Activated CD4-positive, alpha-beta T cell treated with anti-CD3 and anti-CD28 coated beads, Interleukin-2, amount 10 ng/mL, durations not matched to agents 24 days and 14 days (primary cell): Measurements from ENCODE around the gene E2F8. TPM values are rescaled to one million over a fixed set of nuclear protein-coding genes. Genes with fewer than 3 reads are reported as not detected.

Experiments
- DNase-seq: peaks from one replicate; pipeline ENCODE4 v3.0.0; 2022
- H3K27ac Mint-ChIP-seq: one replicate; pipeline ENCODE4 v1.8.0; 2022; ENCODE audit warnings: mild to moderate bottlenecking, mixed read lengths
- H3K27me3 Mint-ChIP-seq: one replicate; pipeline ENCODE4 v1.8.0; 2022; ENCODE audit warnings: mixed read lengths
- H3K36me3 Mint-ChIP-seq: one replicate; pipeline ENCODE4 v1.8.0; 2022; ENCODE audit warnings: low read depth, mild to moderate bottlenecking, mixed read lengths
- H3K4me1 Mint-ChIP-seq: one replicate; pipeline ENCODE4 v1.8.0; 2021; ENCODE audit warnings: mixed read lengths
- H3K4me3 Mint-ChIP-seq: one replicate; pipeline ENCODE4 v1.8.0; 2022; ENCODE audit warnings: mild to moderate bottlenecking, moderate library complexity, mixed read lengths
- H3K9me3 Mint-ChIP-seq: one replicate; pipeline ENCODE4 v1.8.0; 2021; ENCODE audit warnings: mixed read lengths
- intact Hi-C: fragments of 100-400 bp; cut with micrococcal nuclease; formaldehyde crosslinking; loops from one replicate; pipeline ENCODE4 v1.15.1; 2023
- total RNA-seq: library from RNA; stranded (reverse); gene quantifications from 2 replicates; pipeline ENCODE4 v1.2.3, GENCODE V29; 2022

The E2F8 gene
- total RNA-seq, 1 donor from 2014 or later, result 29.0 TPM

DNA sequence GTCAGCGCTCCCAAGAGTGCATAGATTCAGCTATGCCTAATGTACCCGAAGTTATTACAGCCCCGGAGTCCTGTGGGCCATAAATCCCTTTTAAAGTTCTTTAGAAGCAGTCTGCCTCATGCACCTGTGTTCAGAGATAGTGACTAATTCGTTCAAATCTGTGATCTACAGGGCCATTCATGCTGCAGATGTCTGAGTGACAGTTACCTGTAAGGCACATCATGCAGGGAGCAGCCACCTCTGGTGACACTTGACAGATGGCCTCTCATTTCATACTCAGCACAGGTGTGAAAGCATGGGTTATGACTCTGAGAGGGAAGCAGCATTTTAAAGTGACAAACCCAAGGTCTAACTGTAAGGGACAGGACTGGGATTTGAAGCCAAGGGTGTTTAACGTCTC lies 2.4 kb upstream of the E2F8 start:
- no peak overlapping the region for H3K4me3 Mint-ChIP-seq
- H3K36me3 Mint-ChIP-seq, result peaks cover 15% of the 10 kb centered on the region
- peaks cover 24% of the 10 kb centered on the region for H3K27me3 Mint-ChIP-seq
- peaks cover 4% of the 10 kb centered on the region for H3K9me3 Mint-ChIP-seq
- H3K27ac Mint-ChIP-seq, result no peak overlapping the region
- H3K4me1 Mint-ChIP-seq, result peaks cover 30% of the 10 kb centered on the region
- DNase-seq, result peak; percentile 62
- intact Hi-C loops, result loop anchor here (5.0 to 10.0 kb wide), 3 partner anchors 166 to 848 kb away; partner anchors contain the start of gene LDHA

GRCh38 chr11:19242179-19242932 lies 1.6 kb upstream of the E2F8 start:
- Mint-ChIP-seq H3K9me3 (no peaks in the 10 kb centered on the region), H3K27ac (peak overlapping the region; percentile 75), H3K36me3 (peaks cover 18% of the 10 kb centered on the region), H3K4me3 (peak overlapping the region; percentile 88), H3K4me1 (peaks cover 30% of the 10 kb centered on the region), H3K27me3 (peaks cover 21% of the 10 kb centered on the region)
- peak; percentile 74 for DNase-seq
- intact Hi-C loops, result loop anchor here (5.0 to 10.0 kb wide), 3 partner anchors 165 to 848 kb away; partner anchors contain the start of gene LDHA

GRCh38 chr11:19241260-19242178 lies 774 bp upstream of the E2F8 start:
- peak; percentile 88 for DNase-seq
- Mint-ChIP-seq H3K9me3 (no peaks in the 10 kb centered on the region), H3K27me3 (peaks cover 15% of the 10 kb centered on the region), H3K4me1 (peaks cover 30% of the 10 kb centered on the region), H3K36me3 (peaks cover 23% of the 10 kb centered on the region), H3K4me3 (peak overlapping the region; percentile 96), H3K27ac (peak overlapping the region; percentile 75)
- intact Hi-C loops, result loop anchor here (2.0 to 10.0 kb wide), 6 partner anchors 125 to 1229 kb away; partner anchors contain the start of genes LDHA, NAV2, SERGEF and ZDHHC13

- H3K27ac Mint-ChIP-seq, result peak overlapping the region; percentile 60
- H3K36me3 Mint-ChIP-seq, result peaks cover 42% of the 10 kb centered on the region
- intact Hi-C loops, result no loop called here
Observed at GRCh38 chr11:19239039-19239438, 1.7 kb downstream of the E2F8 start.

DNA sequence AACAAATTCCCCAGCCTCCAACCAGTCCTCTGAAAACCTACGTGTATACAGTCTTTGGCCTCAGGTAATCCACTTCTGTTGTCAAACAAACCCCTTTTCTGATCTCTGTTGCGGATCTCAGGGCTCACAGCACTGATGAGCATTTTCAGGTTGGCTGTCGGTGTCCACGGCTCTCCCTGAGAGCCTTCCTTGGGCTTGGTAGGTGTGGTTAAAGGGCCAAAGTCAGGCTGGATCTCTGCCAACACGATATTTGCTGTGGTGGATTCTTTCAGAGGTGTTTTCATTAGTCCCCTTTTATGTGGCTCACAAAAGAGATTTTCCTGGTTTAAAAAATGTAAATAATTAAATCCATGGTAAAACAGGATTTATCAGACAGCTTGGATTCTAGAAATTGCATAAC lies 2.9 kb downstream of the E2F8 start:
- Mint-ChIP-seq H3K27me3 (peaks cover 3% of the 10 kb centered on the region), H3K4me3 (no peak overlapping the region), H3K9me3 (no peaks in the 10 kb centered on the region), H3K27ac (no peak overlapping the region), H3K36me3 (peaks cover 48% of the 10 kb centered on the region), H3K4me1 (peaks cover 29% of the 10 kb centered on the region)
- DNase-seq, result no peak
- intact Hi-C loops, result no loop called here

More at GRCh38 chr11:19239039-19239438, 1.7 kb downstream of the E2F8 start:
- peaks cover 8% of the 10 kb centered on the region for H3K27me3 Mint-ChIP-seq
- H3K9me3 Mint-ChIP-seq, result no peaks in the 10 kb centered on the region
- H3K4me1 Mint-ChIP-seq, result peaks cover 36% of the 10 kb centered on the region
- H3K4me3 Mint-ChIP-seq, result peak overlapping the region; percentile 79
- DNase-seq, result no peak

DNA sequence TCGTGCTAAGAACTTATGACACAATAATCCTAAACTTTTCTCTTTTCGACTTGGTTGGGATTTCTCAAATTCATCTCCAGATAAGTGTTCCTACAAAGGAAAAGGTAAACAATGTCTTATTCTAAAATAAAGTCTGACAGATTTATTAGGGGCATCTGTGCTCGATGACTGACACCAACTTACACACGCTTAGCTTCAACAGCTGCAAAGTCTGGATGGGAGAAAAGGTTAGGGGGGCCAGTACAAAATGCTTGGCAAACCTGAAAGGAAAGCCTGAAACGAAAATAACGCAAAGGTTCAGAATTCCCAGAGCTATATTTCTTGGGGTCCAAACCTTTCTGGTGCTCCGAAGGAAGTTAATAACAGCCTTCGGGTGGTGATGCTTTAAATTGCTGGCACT lies 3.4 kb downstream of the E2F8 start:
- intact Hi-C loops, result no loop called here
- Mint-ChIP-seq H3K4me3 (no peak overlapping the region), H3K36me3 (peaks cover 48% of the 10 kb centered on the region), H3K27me3 (peaks cover 3% of the 10 kb centered on the region), H3K27ac (no peak overlapping the region), H3K4me1 (peaks cover 26% of the 10 kb centered on the region), H3K9me3 (no peaks in the 10 kb centered on the region)
- no peak for DNase-seq

- Mint-ChIP-seq H3K4me3 (no peak overlapping the region), H3K27me3 (no peaks in the 10 kb centered on the region), H3K36me3 (peaks cover 68% of the 10 kb centered on the region), H3K4me1 (peaks cover 25% of the 10 kb centered on the region), H3K9me3 (no peaks in the 10 kb centered on the region), H3K27ac (no peak overlapping the region)
- no peak for DNase-seq
- intact Hi-C loops, result no loop called here
Observed at GRCh38 chr11:19234231-19234817, 6.4 kb downstream of the E2F8 start.

- Mint-ChIP-seq H3K27ac (peak overlapping the region; percentile 55), H3K4me1 (peaks cover 14% of the 10 kb centered on the region), H3K27me3 (no peaks in the 10 kb centered on the region), H3K4me3 (no peak overlapping the region), H3K9me3 (no peaks in the 10 kb centered on the region), H3K36me3 (peaks cover 63% of the 10 kb centered on the region)
- no peak for DNase-seq
- intact Hi-C loops, result no loop called here
Observed at GRCh38 chr11:19232910-19233503, 7.7 kb downstream of the E2F8 start.

DNA sequence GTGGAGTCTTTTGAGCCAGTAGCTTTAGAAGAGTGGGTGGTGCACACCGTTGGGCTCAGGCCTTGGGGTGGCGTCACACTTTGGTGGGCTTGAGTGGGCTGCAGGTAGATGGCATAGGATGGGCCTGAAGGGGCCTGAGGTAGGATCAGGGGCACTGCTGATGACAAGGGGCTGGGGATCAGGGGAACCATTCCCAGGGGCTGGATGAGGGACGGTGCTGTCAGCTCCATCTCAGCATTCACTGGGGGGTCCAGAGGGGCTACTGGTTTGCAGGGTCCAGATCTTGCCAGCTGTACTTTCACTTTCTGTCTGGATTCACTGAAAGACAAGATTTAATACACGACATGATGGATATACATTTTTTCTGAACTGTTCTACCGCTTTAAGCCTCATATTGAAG lies 11.1 kb downstream of the E2F8 start:
- Mint-ChIP-seq H3K36me3 (peaks cover 61% of the 10 kb centered on the region), H3K4me3 (no peak overlapping the region), H3K9me3 (no peaks in the 10 kb centered on the region), H3K27me3 (no peaks in the 10 kb centered on the region), H3K4me1 (peaks cover 10% of the 10 kb centered on the region), H3K27ac (no peak overlapping the region)
- intact Hi-C loops, result no loop called here
- no peak for DNase-seq

GRCh38 chr11:19228968-19229367 lies 11.8 kb downstream of the E2F8 start:
- peaks cover 10% of the 10 kb centered on the region for H3K4me1 Mint-ChIP-seq
- DNase-seq, result no peak
- peaks cover 58% of the 10 kb centered on the region for H3K36me3 Mint-ChIP-seq
- H3K27me3 Mint-ChIP-seq, result no peaks in the 10 kb centered on the region
- H3K27ac Mint-ChIP-seq, result no peak overlapping the region
- no peak overlapping the region for H3K4me3 Mint-ChIP-seq
- H3K9me3 Mint-ChIP-seq, result no peaks in the 10 kb centered on the region
- intact Hi-C loops, result no loop called here

DNA sequence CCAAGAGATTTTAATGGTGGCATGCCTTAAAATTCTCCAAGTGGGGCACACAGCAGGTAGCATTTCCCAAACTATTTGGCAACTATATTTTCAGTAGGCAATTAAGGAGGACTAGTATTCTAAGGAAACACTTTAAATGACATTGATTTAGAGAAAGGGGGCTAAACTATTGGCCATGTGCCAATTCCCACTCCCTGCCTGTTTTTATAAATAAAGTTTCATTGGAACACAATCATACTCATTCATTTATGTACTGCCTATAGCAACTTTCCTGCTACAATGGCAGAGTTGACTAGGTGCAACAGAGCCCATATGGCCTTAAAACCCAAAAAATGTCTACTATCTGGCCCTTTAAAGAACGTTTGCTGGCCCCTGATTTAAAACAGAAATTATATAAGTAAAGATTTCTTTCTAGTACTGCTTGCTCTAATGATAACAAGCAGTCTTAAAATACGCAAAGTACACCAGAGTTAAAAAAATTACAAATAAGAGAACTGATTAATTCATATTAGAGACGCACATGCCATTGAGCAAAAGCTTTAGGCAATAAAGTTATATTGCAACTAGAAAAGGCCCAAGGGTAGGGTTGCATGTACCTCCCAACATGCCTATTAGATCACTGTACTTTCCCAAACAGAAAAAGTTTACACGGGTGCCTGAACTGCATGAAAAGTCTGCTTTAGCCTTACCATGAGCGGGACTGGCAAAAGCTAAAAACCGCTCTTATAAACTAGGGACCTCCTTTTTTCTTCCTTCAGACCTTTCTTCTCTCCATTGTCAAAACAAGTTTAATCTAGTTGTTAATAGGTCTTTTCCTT lies 14.2 kb downstream of the E2F8 start:
- no peak overlapping the region for H3K27ac Mint-ChIP-seq
- no peaks in the 10 kb centered on the region for H3K27me3 Mint-ChIP-seq
- DNase-seq, result peak; percentile 24
- H3K36me3 Mint-ChIP-seq, result peaks cover 54% of the 10 kb centered on the region
- peaks cover 5% of the 10 kb centered on the region for H3K4me1 Mint-ChIP-seq
- H3K9me3 Mint-ChIP-seq, result no peaks in the 10 kb centered on the region
- intact Hi-C loops, result no loop called here
- no peak overlapping the region for H3K4me3 Mint-ChIP-seq

DNA sequence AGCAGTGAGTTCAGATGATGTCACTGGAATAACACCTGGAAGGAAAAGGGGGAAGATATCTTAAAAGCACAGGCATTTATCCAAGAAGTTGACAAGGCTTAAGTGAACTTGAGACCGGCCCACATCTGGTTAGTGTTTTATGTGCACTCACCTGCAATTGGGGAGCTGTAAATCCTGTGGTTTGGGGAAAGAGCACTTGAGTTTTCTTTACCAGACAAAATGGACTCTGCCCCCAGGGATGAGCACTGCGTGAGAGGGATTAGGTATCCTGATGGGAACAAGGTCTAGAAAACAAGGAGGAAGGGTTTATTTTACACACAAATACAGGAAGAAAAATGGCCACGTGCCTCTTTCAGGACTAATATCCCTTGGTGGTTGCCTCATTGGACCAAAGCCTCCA lies 15.2 kb downstream of the E2F8 start:
- peaks cover 49% of the 10 kb centered on the region for H3K36me3 Mint-ChIP-seq
- H3K9me3 Mint-ChIP-seq, result no peaks in the 10 kb centered on the region
- no peak overlapping the region for H3K4me3 Mint-ChIP-seq
- intact Hi-C loops, result no loop called here
- DNase-seq, result no peak
- no peak overlapping the region for H3K27ac Mint-ChIP-seq
- peaks cover 4% of the 10 kb centered on the region for H3K4me1 Mint-ChIP-seq
- no peaks in the 10 kb centered on the region for H3K27me3 Mint-ChIP-seq

- no peak for DNase-seq
- Mint-ChIP-seq H3K27ac (no peak overlapping the region), H3K9me3 (no peaks in the 10 kb centered on the region), H3K4me3 (no peak overlapping the region), H3K36me3 (peaks cover 45% of the 10 kb centered on the region), H3K4me1 (peaks cover 4% of the 10 kb centered on the region), H3K27me3 (no peaks in the 10 kb centered on the region)
- intact Hi-C loops, result no loop called here
Observed at GRCh38 chr11:19225123-19225522, 15.6 kb downstream of the E2F8 start.
